OCI-LY3 (cell line): Measurements from ENCODE around the gene ITGB8.

Experiments used
- CTCF ChIP-seq: fragments of 200-600, 300-600 bp; sonication (generic); IDR thresholded peaks from 2 replicates; pipeline ENCODE4 v1.5.1; 2014; ENCODE audit warnings: antibody characterized with exemption, low read length, low read depth
- EZH2phosphoT487 ChIP-seq: fragments of 200-600 bp; shearing (Covaris generic); IDR thresholded peaks from 2 replicates; pipeline ENCODE4 v1.6.1; 2018; ENCODE audit warnings: antibody characterized with exemption, mixed run types, low read depth

GRCh38 chr7:20438694-20439376 is 108.1 kb downstream of the ITGB8 start:
- no peak for TF ChIP-seq CTCF
- TF ChIP-seq EZH2phosphoT487 = no peak
